HEK293 (cell line): Measurements from ENCODE around the gene NHSL2.

ENCODE experiments used
- CTCF ChIA-PET: fragments of 350-600 bp; formaldehyde crosslinking; extraction: SDS; loops from one replicate; lab custom pipeline; 2021; ENCODE audit warnings: antibody characterized with exemption; lab: Yijun Ruan, JAX
- POLR2A ChIA-PET: fragments of 300-600 bp; formaldehyde crosslinking; extraction: SDS; loops from one replicate; lab custom pipeline; 2020; ENCODE audit warnings: antibody characterized with exemption, inconsistent platforms; lab: Yijun Ruan, JAX
- H3K27ac ChIP-seq: fragments of 200-500 bp; sonication (Bioruptor generic); 2 replicates; pipeline ENCODE4 v1.5.1; 2014; ENCODE audit warnings: low read depth, low read length, control low read depth, inconsistent platforms; ENCODE audit errors: extremely low read depth
- H3K36me3 ChIP-seq, 2 experiments: fragments of 200-500 bp in 1 of 2; sonication (Bioruptor generic) in 1 of 2; 1 replicate in 1 of 2; 2 replicates in 1 of 2; pipeline ENCODE4 v1.5.1; 2014 to 2017; ENCODE audit warnings: inconsistent platforms in 2 of 2, low read length in 2 of 2; ENCODE audit not compliant: control insufficient read depth in 2 of 2, insufficient read depth in 1 of 2
- H3K4me1 ChIP-seq: fragments of 200-500 bp; sonication (Bioruptor generic); 2 replicates; pipeline ENCODE4 v1.5.1; 2014; ENCODE audit warnings: mild to moderate bottlenecking, low read length, inconsistent platforms; ENCODE audit not compliant: control insufficient read depth, insufficient read depth
- H3K4me3 ChIP-seq: 2 replicates; pipeline ENCODE4 v1.5.1; 2011; ENCODE audit warnings: low read depth, mild to moderate bottlenecking, control low read depth, low read length, moderate library complexity
- H3K9me3 ChIP-seq: fragments of 200-500 bp; sonication (Bioruptor generic); 2 replicates; pipeline ENCODE4 v1.5.1; 2014; ENCODE audit warnings: low read depth, low read length, inconsistent platforms; ENCODE audit not compliant: control insufficient read depth, insufficient read depth
- FEZF1 ChIP-seq: fragments of 450-650 bp; formaldehyde crosslinking; IDR thresholded peaks from 2 replicates; pipeline ENCODE4 v1.5.1; 2016; ENCODE audit warnings: missing biosample characterization, missing genetic modification characterization
- GLI4 ChIP-seq: fragments of 450-650 bp; formaldehyde crosslinking; IDR thresholded peaks from 2 replicates; pipeline ENCODE4 v1.5.1; 2016; ENCODE audit warnings: missing biosample characterization, missing genetic modification characterization
- HOXA7 ChIP-seq: sonication (generic); formaldehyde crosslinking; IDR thresholded peaks from 2 replicates; pipeline ENCODE4 v1.8.1; 2022; ENCODE audit warnings: missing genetic modification reagents, borderline replicate concordance
- PRDM6 ChIP-seq: fragments of 450-650 bp; formaldehyde crosslinking; IDR thresholded peaks from 2 replicates; pipeline ENCODE4 v1.5.1; 2017; ENCODE audit warnings: missing biosample characterization, missing genetic modification characterization
- SP2 ChIP-seq: fragments of 450-650 bp; formaldehyde crosslinking; IDR thresholded peaks from 2 replicates; pipeline ENCODE4 v1.5.1; 2016; ENCODE audit warnings: missing biosample characterization, missing genetic modification characterization
- ZBTB20 ChIP-seq: fragments of 450-650 bp; formaldehyde crosslinking; IDR thresholded peaks from 2 replicates; pipeline ENCODE4 v1.5.1; 2016; ENCODE audit warnings: missing biosample characterization, missing genetic modification characterization
- ZIC2 ChIP-seq: fragments of 450-650 bp; formaldehyde crosslinking; IDR thresholded peaks from 2 replicates; pipeline ENCODE4 v1.5.1; 2016; ENCODE audit warnings: missing biosample characterization, missing genetic modification characterization
- ZNF121 ChIP-seq: fragments of 450-650 bp; formaldehyde crosslinking; IDR thresholded peaks from 2 replicates; pipeline ENCODE4 v1.5.1; 2016; ENCODE audit warnings: missing biosample characterization, missing genetic modification characterization
- ZNF133 ChIP-seq: fragments of 450-650 bp; formaldehyde crosslinking; IDR thresholded peaks from 2 replicates; pipeline ENCODE4 v1.5.1; 2016; ENCODE audit warnings: missing biosample characterization, missing genetic modification characterization
- ZNF18 ChIP-seq: fragments of 450-650 bp; formaldehyde crosslinking; IDR thresholded peaks from 2 replicates; pipeline ENCODE4 v1.5.1; 2016; ENCODE audit warnings: missing biosample characterization, missing genetic modification characterization
- ZNF239 ChIP-seq: fragments of 450-650 bp; formaldehyde crosslinking; IDR thresholded peaks from 2 replicates; pipeline ENCODE4 v1.5.1; 2016; ENCODE audit warnings: missing biosample characterization, missing genetic modification characterization
- ZNF366 ChIP-seq: fragments of 450-650 bp; formaldehyde crosslinking; conservative IDR thresholded peaks from 2 replicates; pipeline ENCODE4 v1.5.1; 2016; ENCODE audit warnings: missing biosample characterization, missing genetic modification characterization
- ZNF391 ChIP-seq: fragments of 450-650 bp; formaldehyde crosslinking; IDR thresholded peaks from 2 replicates; pipeline ENCODE4 v1.5.1; 2016; ENCODE audit warnings: low read depth, missing biosample characterization, missing genetic modification characterization, borderline replicate concordance
- ZNF561 ChIP-seq: fragments of 450-650 bp; IDR thresholded peaks from 2 replicates; pipeline ENCODE4 v1.5.1; 2018; ENCODE audit warnings: missing biosample characterization, missing genetic modification characterization, borderline replicate concordance
- ZNF623 ChIP-seq: fragments of 450-650 bp; formaldehyde crosslinking; IDR thresholded peaks from 2 replicates; pipeline ENCODE4 v1.5.1; 2016; ENCODE audit warnings: missing biosample characterization, missing genetic modification characterization
- ZNF626 ChIP-seq: fragments of 450-650 bp; sonication (Bioruptor Pico); formaldehyde crosslinking; IDR thresholded peaks from 2 replicates; pipeline ENCODE4 v1.5.1; 2018; ENCODE audit warnings: missing biosample characterization, missing genetic modification characterization, inconsistent platforms
- ZNF664 ChIP-seq: fragments of 450-650 bp; formaldehyde crosslinking; IDR thresholded peaks from 2 replicates; pipeline ENCODE4 v1.5.1; 2016; ENCODE audit warnings: missing biosample characterization, missing genetic modification characterization
- ZNF704 ChIP-seq: fragments of 450-650 bp; formaldehyde crosslinking; IDR thresholded peaks from 2 replicates; pipeline ENCODE4 v1.5.1; 2016; ENCODE audit warnings: missing biosample characterization, missing genetic modification characterization
- ZNF747 ChIP-seq: fragments of 450-650 bp; formaldehyde crosslinking; IDR thresholded peaks from 2 replicates; pipeline ENCODE4 v1.5.1; 2016; ENCODE audit warnings: missing biosample characterization, missing genetic modification characterization
- TF ChIP-seq, protein P1 (sequence below): fragments of 450-650 bp; formaldehyde crosslinking; IDR thresholded peaks from 2 replicates; pipeline ENCODE4 v1.5.1; 2016; ENCODE audit warnings: missing biosample characterization, missing genetic modification characterization

The NHSL2 gene

DNA sequence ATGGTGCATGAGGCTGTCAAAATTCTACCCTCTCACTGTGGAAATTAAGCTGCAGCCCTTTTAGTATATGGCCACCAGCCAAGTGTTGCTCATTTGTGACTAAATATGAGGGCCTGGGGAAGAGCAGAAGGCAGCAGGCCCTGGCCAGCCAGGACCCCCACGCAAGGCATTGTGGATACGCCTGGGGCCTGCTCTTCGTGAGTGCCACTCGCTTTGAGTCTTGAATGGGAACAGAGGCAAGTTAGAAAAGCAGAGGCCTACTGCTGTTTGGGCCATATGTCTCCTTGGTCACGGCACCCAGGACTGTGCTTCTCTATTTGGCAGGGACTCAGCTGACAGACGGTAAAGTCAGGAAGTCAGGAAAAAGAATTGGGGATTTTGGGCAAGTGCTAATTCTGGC is 210.2 kb downstream of the NHSL2 start:
- ChIA-PET CTCF (interaction anchor here (0.6 to 0.9 kb wide), 2 partner anchors 91 to 101 kb away, joined by 3 to 4 read pairs; no protein-coding TSS in a partner anchor), POLR2A (interaction anchor here (0.9 to 1.4 kb wide), 3 partner anchors 11 to 156 kb away, joined by 3 read pairs; partner anchors contain the start of genes PIN4, RPS4X and RTL5)
- 0 out of 2 replicates have a peak, but pooled peaks cover 3% of the 10 kb centered on the region for H3K4me1 ChIP-seq

GRCh38 chrX:72121383-72121782 is 210.7 kb downstream of the NHSL2 start:
- CTCF ChIA-PET, result interaction anchor here (0.9 to 1.3 kb wide), 3 partner anchors 100 to 102 kb away, joined by 3 to 9 read pairs (median 3); no protein-coding TSS in a partner anchor
- H3K27ac ChIP-seq, result 0 out of 2 replicates have a peak overlapping the region, but pooled peaks have one; percentile 19
- POLR2A ChIA-PET, result interaction anchor here (0.9 to 1.4 kb wide), 2 partner anchors 10 to 156 kb away, joined by 3 read pairs; partner anchors contain the start of genes RPS4X and RTL5
- no peak for TF ChIP-seq ZNF704 (tag by site-specific recombination)
- TF ChIP-seq HOXA7 (CRISPR knock-in tag), result no peak
- no peak for TF ChIP-seq ZNF133
- TF ChIP-seq ZNF121, result no peak
- TF ChIP-seq ZNF366, result no peak
- no peak for TF ChIP-seq ZNF18 (tag by site-specific recombination)
- H3K4me1 ChIP-seq, result peaks cover 5% of the 10 kb centered on the region; the same call in 1 of the 2 replicates
- no peaks in the 10 kb centered on the region for H3K9me3 ChIP-seq
- H3K36me3 ChIP-seq, result no peaks in the 10 kb centered on the region
- H3K4me3 ChIP-seq, result no peak overlapping the region

More for the DNA sequence above, 210.2 kb downstream of the NHSL2 start:
- no peaks in the 10 kb centered on the region for H3K36me3 ChIP-seq
- H3K4me3 ChIP-seq, result no peak overlapping the region
- no peak overlapping the region for H3K27ac ChIP-seq
- H3K9me3 ChIP-seq, result no peaks in the 10 kb centered on the region
- TF ChIP-seq ZBTB20 (tag by site-specific recombination), result peak; percentile 34; the same call in 1 of the 2 replicates
- TF ChIP-seq FEZF1 (tag by site-specific recombination), result 0 out of 2 replicates have a peak, but pooled peaks have one; percentile 22
- TF ChIP-seq GLI4 (tag by site-specific recombination), result no peak
- no peak for TF ChIP-seq ZNF747 (tag by site-specific recombination)
- TF ChIP-seq, all 188 proteins: peak for 2

DNA sequence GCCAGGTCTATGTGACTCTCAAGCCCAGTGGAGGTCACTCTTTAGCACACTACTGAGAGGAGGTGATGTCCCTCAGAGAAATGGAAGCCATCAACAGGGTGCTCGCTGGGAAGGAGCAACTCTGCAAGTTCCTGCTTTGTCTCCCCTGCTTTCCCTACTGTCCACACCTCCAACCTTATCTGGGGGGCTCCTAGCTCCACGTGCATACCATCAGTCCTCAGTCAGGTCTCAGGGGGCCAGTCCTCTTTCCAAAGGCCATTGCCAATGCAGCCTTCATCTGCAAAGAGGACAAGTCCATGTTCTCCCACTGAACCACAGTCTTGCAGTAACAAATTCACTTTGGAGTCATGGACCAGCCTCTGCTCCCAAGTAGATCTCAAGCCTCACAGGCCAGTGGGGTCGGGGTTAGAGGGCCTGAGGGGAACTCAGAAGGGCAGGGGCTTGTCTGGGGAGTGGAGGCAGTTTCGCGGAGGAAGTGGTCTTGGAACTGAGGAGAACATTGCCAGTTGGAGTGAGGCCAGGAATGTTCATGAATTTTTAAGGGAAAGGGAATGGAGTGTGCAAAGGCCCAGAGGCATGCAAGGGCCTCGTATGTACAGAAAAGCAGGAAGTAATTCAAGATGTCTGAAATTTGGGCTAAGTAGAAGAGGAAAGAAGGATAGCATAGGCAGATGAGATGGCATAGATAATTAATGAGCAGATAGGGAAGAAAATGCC is 212.1 kb downstream of the NHSL2 start:
- Histone ChIP-seq H3K4me3 (no peak overlapping the region), H3K4me1 (peaks cover 6% of the 10 kb centered on the region; the same call in 1 of the 2 replicates)
- TF ChIP-seq ZNF239 (tag by site-specific recombination), result no peak
- TF ChIP-seq ZNF623, result peak; percentile 79
- TF ChIP-seq, all 188 proteins: peak for 1
- Histone ChIP-seq H3K27ac (peak overlapping the region; percentile 38; the same call in 1 of the 2 replicates), H3K9me3 (no peaks in the 10 kb centered on the region), H3K36me3 (no peaks in the 10 kb centered on the region)
- POLR2A ChIA-PET, result no interaction called here
- CTCF ChIA-PET, result interaction anchor here (1.3 to 7.5 kb wide), 3 partner anchors 101 to 122 kb away, joined by 9 to 118 read pairs (median 74); no protein-coding TSS in a partner anchor

DNA sequence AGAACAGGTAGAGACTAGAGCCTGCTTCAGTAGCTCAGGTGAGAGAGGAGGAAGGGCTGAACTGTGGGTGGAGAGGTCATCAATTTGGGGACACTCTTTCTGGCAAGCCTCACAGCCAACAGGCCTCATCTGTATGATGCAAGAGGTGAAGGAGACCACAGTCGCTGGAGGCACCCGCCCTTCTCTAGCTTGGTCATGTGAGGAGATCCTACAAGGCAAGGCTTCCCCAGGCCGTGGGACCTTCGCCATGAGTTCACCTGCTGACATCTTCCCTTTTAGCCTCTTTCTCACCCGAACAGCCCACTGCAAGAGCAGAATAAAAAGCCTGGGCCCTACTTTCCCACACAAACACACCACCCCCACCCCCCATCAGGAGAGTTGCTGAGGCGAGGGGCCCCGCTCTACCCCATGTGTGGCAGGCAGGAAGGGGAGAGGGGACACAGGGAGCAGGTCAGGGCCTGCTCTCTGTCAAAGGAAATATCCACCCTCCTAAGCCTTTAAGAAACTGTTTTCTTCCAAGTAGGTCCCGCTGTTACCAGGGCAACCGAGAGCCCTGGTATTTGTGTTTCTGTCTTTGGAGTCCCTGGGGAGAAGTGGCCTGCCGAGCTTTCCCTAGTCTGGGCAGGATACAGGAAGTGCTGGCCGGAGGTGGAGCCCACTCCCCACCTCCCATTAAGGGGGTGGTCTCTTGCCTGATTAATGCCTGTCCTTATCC is 213.0 kb downstream of the NHSL2 start:
- Histone ChIP-seq H3K4me3 (no peak overlapping the region), H3K27ac (peak overlapping the region; percentile 38)
- CTCF ChIA-PET, result interaction anchor here (0.7 to 7.5 kb wide), 7 partner anchors 12 to 123 kb away, joined by 3 to 118 read pairs (median 12); no protein-coding TSS in a partner anchor
- TF ChIP-seq ZNF561 (tag by site-specific recombination), result no peak
- 0 out of 2 replicates have a peak, but pooled peaks have one; percentile 7 for TF ChIP-seq SP2 (tag by site-specific recombination)
- no peak for TF ChIP-seq ZNF626 (tag by site-specific recombination)
- peak; percentile 34; the same call in 1 of the 2 replicates for TF ChIP-seq ZIC2 (tag by site-specific recombination)
- TF ChIP-seq, protein P1, sequence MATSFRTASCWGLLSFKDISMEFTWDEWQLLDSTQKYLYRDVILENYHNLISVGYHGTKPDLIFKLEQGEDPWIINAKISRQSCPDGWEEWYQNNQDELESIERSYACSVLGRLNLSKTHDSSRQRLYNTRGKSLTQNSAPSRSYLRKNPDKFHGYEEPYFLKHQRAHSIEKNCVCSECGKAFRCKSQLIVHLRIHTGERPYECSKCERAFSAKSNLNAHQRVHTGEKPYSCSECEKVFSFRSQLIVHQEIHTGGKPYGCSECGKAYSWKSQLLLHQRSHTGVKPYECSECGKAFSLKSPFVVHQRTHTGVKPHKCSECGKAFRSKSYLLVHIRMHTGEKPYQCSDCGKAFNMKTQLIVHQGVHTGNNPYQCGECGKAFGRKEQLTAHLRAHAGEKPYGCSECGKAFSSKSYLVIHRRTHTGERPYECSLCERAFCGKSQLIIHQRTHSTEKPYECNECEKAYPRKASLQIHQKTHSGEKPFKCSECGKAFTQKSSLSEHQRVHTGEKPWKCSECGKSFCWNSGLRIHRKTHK (tag by site-specific recombination), result no peak
- TF ChIP-seq ZNF391 (tag by site-specific recombination), result no peak
- no peak for TF ChIP-seq PRDM6
- no peak for TF ChIP-seq ZNF664 (tag by site-specific recombination)

More for the DNA sequence above, 213.0 kb downstream of the NHSL2 start:
- POLR2A ChIA-PET, result no interaction called here
- Histone ChIP-seq H3K9me3 (no peaks in the 10 kb centered on the region), H3K4me1 (peaks cover 6% of the 10 kb centered on the region; the same call in 1 of the 2 replicates), H3K36me3 (no peaks in the 10 kb centered on the region)
